SU-DHL-6 (cell line): ENCODE data around the gene MAST4.

Source experiments
- H2AFZ ChIP-seq: fragments of 200-600 bp; sonication (generic); 2 replicates; pipeline ENCODE4 v1.6.1; 2014; ENCODE audit warnings: low read depth, mild to moderate bottlenecking, moderate library complexity, mixed read lengths, antibody characterized with exemption, low read length; ENCODE audit not compliant: severe bottlenecking
- H3F3A ChIP-seq: fragments of 200-600 bp; shearing (Covaris generic); 2 replicates; pipeline ENCODE4 v1.6.0; 2016; ENCODE audit warnings: antibody characterized with exemption, mild to moderate bottlenecking; ENCODE audit not compliant: insufficient read depth
- H3K27ac ChIP-seq: fragments of 200-600 bp; sonication (generic); 2 replicates; pipeline ENCODE4 v1.5.1; 2016; ENCODE audit warnings: low read depth, mild to moderate bottlenecking, low read length, moderate library complexity, mixed read lengths
- H3K27me3 ChIP-seq: fragments of 200-600 bp; sonication (generic), shearing (Covaris generic); 2 replicates; pipeline ENCODE4 v1.6.0; 2014; ENCODE audit warnings: mild to moderate bottlenecking, low read length
- H3K36me3 ChIP-seq: fragments of 200-600 bp; sonication (generic); 2 replicates; pipeline ENCODE4 v1.6.1; 2014; ENCODE audit warnings: mild to moderate bottlenecking, low read length, mixed read lengths
- H3K4me2 ChIP-seq: fragments of 300-600, 200-600 bp; shearing (Covaris generic), sonication (generic); 2 replicates; pipeline ENCODE4 v1.6.0; 2014; ENCODE audit warnings: low read length, low read depth, mild to moderate bottlenecking; ENCODE audit not compliant: poor library complexity, severe bottlenecking
- H3K4me3 ChIP-seq: fragments of 200-600 bp; sonication (generic); 2 replicates; pipeline ENCODE4 v1.5.1; 2014; ENCODE audit warnings: antibody characterized with exemption, low read length, mild to moderate bottlenecking, mixed read lengths; ENCODE audit not compliant: insufficient read depth, poor library complexity, severe bottlenecking
- H3K79me2 ChIP-seq: fragments of 200-600 bp; sonication (generic); 2 replicates; pipeline ENCODE4 v1.6.1; 2014; ENCODE audit warnings: mild to moderate bottlenecking, low read length, moderate library complexity; ENCODE audit not compliant: insufficient read depth
- H3K9ac ChIP-seq: fragments of 200-600 bp; sonication (generic); 2 replicates; pipeline ENCODE4 v1.7.0; 2014; ENCODE audit warnings: mild to moderate bottlenecking, low read length
- H3K9me2 ChIP-seq: fragments of 200-600 bp; sonication (generic); replicated peaks from 2 replicates; pipeline ENCODE4 v1.6.1; 2014; ENCODE audit warnings: low read length; ENCODE audit not compliant: insufficient read depth
- H3K9me3 ChIP-seq: fragments of 200-600 bp; sonication (generic); 2 replicates; pipeline ENCODE4 v1.6.1; 2014; ENCODE audit warnings: low read length, mixed read lengths; ENCODE audit not compliant: insufficient read depth
- H4K20me1 ChIP-seq: fragments of 200-600 bp; sonication (generic); 2 replicates; pipeline ENCODE4 v1.6.1; 2014; ENCODE audit warnings: low read depth, mild to moderate bottlenecking, antibody characterized with exemption, low read length, moderate library complexity, mixed read lengths
- CTCF ChIP-seq: fragments of 200-600 bp; sonication (generic); IDR thresholded peaks from one replicate; pipeline ENCODE4 v1.5.1; 2017; ENCODE audit warnings: antibody characterized with exemption, mild to moderate bottlenecking, low read length, moderate library complexity; ENCODE audit not compliant: insufficient read depth, poor library complexity, severe bottlenecking
- EZH2phosphoT487 ChIP-seq: fragments of 200-600 bp; sonication (generic), shearing (Covaris generic); conservative IDR thresholded peaks from 2 replicates; pipeline ENCODE4 v1.6.1; 2018; ENCODE audit warnings: mild to moderate bottlenecking, antibody characterized with exemption, low read length, moderate library complexity, mixed read lengths

MAST4 gene

GRCh38 chr5:66881480-66882161 is 285.4 kb downstream of the MAST4 start:
- H3K9me2 ChIP-seq = no peaks in the 10 kb centered on the region
- no peak overlapping the region for H3K4me2 ChIP-seq
- H3K36me3 ChIP-seq = no peaks in the 10 kb centered on the region
- H3K27me3 ChIP-seq = no peaks in the 10 kb centered on the region
- H3F3A ChIP-seq = no peaks in the 10 kb centered on the region
- no peaks in the 10 kb centered on the region for H3K9me3 ChIP-seq
- no peak for TF ChIP-seq CTCF
- no peak for TF ChIP-seq EZH2phosphoT487
- no peaks in the 10 kb centered on the region for H4K20me1 ChIP-seq
- no peaks in the 10 kb centered on the region for H3K79me2 ChIP-seq
- H2AFZ ChIP-seq = no peak overlapping the region
- no peak overlapping the region for H3K4me3 ChIP-seq
- no peak overlapping the region for H3K9ac ChIP-seq
- no peak overlapping the region for H3K27ac ChIP-seq

GRCh38 chr5:66882606-66883227 is 286.5 kb downstream of the MAST4 start:
- Histone ChIP-seq H3K79me2 (no peaks in the 10 kb centered on the region), H3K4me2 (no peak overlapping the region), H3K9me3 (no peaks in the 10 kb centered on the region)

GRCh38 chr5:66884564-66885243 is 288.5 kb downstream of the MAST4 start:
- TF ChIP-seq CTCF (no peak), EZH2phosphoT487 (no peak)
- Histone ChIP-seq H3K9me2 (no peaks in the 10 kb centered on the region), H3K27ac (no peak overlapping the region), H2AFZ (no peak overlapping the region), H3K36me3 (no peaks in the 10 kb centered on the region), H3K79me2 (no peaks in the 10 kb centered on the region), H3K9me3 (no peaks in the 10 kb centered on the region), H3F3A (no peaks in the 10 kb centered on the region), H4K20me1 (no peaks in the 10 kb centered on the region), H3K4me3 (no peak overlapping the region), H3K4me2 (no peak overlapping the region), H3K9ac (no peak overlapping the region), H3K27me3 (no peaks in the 10 kb centered on the region)

More at GRCh38 chr5:66882606-66883227, 286.5 kb downstream of the MAST4 start:
- Histone ChIP-seq H3K36me3 (no peaks in the 10 kb centered on the region), H2AFZ (no peak overlapping the region), H3K9me2 (no peaks in the 10 kb centered on the region), H3F3A (no peaks in the 10 kb centered on the region), H3K27me3 (no peaks in the 10 kb centered on the region), H4K20me1 (no peaks in the 10 kb centered on the region), H3K4me3 (no peak overlapping the region), H3K9ac (no peak overlapping the region), H3K27ac (no peak overlapping the region)
- TF ChIP-seq CTCF = no peak
- no peak for TF ChIP-seq EZH2phosphoT487
